Upper lobe of left lung (tissue), 4 donors: ENCODE data around the gene SF3B1.
"Not testable (repeated sequence)": the region's sequence is repeated elsewhere in the genome, so short reads cannot be mapped to it uniquely, and the experiment has no call there.

Experiments
- CTCF ChIP-seq, 6 experiments: fragments of 450-650 bp in 4 of 6; fragments of 200-600 bp in 2 of 6; sonication (generic) in 2 of 6; IDR thresholded peaks; one replicate each; pipeline ENCODE4 v1.5.1; 2016 to 2019; ENCODE audit warnings: antibody characterized with exemption in 6 of 6
- POLR2A ChIP-seq, 4 donors: fragments of 450-650 bp; IDR thresholded peaks; one replicate each; pipeline ENCODE4 v1.5.1; 2016 to 2017; ENCODE audit warnings: antibody characterized with exemption in 4 of 4, mild to moderate bottlenecking in 2 of 4

DNA sequence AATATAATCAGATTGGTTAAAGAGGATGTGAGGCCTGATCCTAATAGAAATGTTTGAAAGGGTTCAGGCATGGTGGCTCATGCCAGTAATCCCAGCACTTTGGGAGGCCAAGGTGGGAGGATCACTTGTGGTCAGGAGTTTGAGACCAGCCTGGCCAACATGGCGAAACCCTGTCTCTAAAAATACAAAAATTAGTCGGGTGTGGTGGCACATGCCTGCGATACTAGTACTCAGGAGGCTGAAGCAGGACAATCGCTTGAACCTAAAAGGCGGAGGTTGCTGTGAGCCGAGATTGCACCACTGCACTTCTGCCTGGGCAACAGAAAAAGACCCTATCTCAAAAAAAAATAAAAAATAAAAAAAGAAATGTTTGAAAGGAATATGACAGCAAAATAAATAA lies 2.3 kb downstream of the SF3B1 start:
- not testable (repeated sequence) for TF ChIP-seq CTCF, POLR2A (IDR thresholded peaks at IDR 0.05)
